ENCODE data around the gene AGAP1.

The AGAP1 gene

GRCh38 chr2:235723371-235723770 lies 229.5 kb downstream of the AGAP1 start:
- no peak for DNase-seq

DNA sequence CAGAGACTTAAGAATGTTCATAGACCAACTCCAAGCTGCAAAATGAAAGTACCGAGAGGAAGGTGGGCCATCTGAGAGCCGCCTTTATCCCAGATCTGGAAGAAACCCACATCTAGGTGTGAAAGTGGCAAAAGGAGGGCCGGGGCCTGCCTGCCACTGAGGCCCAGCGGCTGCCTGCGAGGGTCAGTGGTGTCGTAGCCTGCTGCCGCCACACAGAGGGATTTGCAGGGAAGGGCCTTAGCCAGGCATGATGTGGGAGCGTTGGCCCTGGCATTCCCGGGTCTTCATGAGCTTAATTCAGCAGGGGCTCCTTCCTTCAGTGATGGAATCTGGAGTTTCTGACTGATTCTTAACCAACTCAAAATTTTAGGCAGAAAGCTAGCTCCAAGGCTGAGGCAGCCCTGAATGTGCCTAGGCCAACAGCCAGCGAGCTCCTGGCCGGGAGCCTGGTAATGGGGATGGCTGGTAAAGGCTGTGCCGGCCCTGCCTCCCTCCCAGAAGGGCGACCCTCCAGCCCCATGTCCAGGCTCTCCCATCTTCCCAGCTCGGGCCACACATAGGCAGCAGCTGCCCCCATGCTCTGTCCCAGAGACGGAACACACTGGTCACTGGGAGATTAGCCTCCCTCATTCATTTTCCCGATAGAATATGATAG lies 230.1 kb downstream of the AGAP1 start:
- no peak for DNase-seq

DNA sequence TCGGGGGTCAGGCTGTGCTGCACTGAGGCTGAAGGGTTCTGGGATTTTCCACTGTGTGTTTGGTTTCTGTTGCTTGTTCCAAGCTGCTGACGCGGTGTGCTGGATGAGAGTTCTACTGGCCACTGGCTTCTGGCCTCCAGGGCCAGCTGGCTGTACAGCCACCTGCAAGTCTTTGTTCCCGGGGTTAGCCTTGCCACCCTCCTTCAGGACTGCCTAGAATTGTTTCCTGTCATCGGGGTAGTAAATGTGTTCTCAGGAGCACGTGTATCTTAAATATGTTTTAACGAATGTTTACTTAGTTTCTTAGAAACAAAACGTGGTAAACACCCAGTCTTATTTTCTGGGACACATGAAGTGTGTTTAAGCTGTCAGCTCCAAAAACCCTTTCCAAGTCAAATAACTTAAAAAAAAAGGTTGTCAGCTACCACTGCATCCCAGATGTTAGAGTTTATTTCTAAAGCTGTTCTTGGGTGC lies 231.2 kb downstream of the AGAP1 start:
- DNase-seq = no peak

DNA sequence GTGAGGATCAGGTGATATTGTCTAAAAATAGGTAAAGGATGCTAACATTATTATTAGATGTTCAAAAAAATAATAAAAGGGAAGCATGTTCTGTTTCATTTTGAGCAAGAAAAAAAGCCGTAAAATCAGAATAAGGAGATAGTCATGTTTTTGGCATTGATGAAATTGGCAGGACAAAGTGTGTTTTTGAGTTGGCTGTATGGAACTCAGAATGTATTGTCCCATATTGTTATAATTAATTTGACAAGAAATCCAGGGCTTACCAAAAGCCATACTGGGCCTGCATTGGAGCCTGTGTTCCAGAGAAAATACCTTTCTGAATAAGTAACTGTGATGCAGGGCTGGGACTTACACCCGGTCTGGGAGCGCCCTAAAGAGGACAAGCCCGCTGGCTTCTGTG lies 232.0 kb downstream of the AGAP1 start:
- DNase-seq = no peak

GRCh38 chr2:235726554-235726953 lies 232.7 kb downstream of the AGAP1 start:
- DNase-seq = no peak

DNA sequence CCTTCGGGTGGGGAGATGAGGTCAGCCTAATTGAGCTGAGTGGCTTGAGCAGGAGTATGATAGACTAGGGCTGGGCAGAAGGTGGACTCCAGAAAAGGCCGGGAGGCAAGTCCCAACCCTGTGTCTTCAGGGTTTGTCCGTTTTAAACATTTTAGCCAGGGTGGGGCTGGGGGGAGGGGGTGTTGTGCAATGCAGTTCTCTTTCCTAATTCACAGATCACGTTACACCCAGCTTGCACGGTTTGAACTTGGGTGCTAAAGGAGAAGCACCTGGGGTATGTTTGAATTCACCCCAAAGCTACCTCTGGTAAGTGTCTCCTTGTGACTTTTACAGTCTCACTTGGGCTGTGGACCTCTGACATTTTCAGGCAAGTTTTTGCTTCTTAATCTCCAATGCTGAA lies 233.3 kb downstream of the AGAP1 start:
- no peak for DNase-seq

- DNase-seq = no peak
Observed at GRCh38 chr2:235727891-235728799, 234.3 kb downstream of the AGAP1 start.

DNA sequence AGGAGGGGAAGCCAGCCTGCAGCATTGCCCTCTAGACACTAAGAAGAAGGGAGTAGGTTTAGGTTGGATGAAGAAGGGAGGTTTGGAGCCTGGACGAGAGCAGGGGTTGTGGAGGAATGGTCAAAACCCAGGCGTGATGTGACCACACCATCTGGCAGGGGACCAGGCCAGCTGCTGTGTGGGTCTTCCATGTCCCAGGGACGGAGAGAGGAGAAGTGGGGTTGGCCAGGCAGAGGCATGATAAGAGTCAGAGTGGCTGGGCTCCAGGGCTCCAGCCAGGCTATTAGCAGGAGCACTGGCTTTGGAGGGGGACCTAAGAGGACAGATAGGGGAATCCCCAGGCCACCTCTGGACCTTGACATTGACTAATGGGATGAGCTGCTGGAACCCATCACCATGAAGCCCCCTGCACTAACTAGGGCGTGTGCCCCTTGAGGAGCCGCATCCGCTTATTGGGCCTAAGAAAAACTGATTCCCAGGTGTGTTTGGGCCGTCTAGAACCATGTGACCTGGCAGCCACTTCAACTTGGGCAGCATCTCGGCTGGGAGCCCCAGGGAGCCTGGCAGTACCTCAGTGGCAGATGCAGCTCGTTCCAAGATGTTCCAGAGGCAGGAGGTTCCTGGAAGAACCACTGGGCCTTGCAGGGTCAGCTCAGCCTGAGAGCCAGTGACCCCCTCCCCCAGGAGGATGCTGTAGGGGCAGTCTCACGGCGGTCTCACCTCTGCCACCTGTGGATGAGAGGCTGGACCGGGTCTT lies 235.1 kb downstream of the AGAP1 start:
- DNase-seq = no peak

DNA sequence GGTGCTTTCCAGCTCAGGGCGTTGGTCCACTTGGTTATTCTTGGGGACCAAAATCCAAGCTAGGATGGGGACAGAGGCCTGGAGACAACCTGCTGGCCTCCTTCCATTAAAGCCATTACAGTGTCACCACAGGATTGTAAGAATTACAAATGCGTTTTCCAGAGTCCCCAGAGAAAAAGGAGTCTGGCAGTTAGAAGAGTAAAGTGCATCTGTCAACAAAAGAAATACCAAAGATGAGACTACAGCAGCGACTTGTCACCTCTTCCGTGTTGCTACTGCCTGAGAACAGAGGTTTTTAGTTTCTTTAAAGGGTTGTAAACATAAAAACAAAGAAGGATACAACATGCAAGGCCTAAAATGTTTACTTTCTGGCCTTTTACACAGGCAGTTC lies 235.7 kb downstream of the AGAP1 start:
- no peak for DNase-seq

DNA sequence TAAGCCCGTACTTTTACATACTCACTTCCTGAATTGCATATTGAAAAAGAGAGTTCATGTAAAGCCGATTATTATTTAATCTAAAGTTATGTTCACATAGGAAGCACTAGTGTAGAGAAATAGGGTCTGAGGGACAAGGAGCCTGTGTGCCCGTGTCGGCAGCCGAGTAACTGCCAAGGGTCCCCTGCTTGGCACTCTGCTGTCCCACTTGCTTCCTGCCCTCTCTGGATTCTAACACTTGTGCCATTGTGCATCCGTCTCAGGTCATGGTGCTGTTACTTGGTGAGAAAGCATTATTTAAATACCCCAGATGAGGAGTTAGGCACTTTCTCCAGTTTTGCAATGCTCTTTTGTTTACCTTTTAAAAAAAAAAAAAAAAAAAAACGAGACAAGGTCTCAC lies 236.3 kb downstream of the AGAP1 start:
- no peak for DNase-seq

GRCh38 chr2:235733761-235734160 lies 239.9 kb downstream of the AGAP1 start:
- DNase-seq = no peak

- no peak for DNase-seq
Observed at GRCh38 chr2:235734168-235734567, 240.3 kb downstream of the AGAP1 start.

- no peak for DNase-seq
Observed at GRCh38 chr2:235734688-235735231, 240.9 kb downstream of the AGAP1 start.

- no peak for DNase-seq
Observed at GRCh38 chr2:235737396-235737795, 243.6 kb downstream of the AGAP1 start.

DNA sequence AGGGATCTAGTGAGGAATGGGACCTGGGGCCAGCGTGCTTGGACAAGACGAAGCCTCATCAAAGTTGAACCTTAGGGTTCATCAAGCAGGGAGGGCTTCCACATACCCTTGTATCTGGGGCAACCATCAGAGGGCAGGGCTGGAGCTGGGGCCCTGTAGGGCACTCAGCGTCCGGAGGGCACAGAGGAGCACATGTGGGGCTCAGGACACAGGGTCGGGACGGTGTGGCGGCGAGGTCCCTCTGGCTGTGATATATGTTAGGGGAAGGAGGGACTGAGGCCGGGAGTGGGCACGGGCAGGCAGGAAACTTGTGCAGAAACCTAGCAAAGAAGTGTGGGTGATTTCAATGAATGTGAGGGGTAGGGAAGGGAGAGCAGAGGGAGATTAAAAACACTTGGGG lies 244.0 kb downstream of the AGAP1 start:
- no peak for DNase-seq

DNA sequence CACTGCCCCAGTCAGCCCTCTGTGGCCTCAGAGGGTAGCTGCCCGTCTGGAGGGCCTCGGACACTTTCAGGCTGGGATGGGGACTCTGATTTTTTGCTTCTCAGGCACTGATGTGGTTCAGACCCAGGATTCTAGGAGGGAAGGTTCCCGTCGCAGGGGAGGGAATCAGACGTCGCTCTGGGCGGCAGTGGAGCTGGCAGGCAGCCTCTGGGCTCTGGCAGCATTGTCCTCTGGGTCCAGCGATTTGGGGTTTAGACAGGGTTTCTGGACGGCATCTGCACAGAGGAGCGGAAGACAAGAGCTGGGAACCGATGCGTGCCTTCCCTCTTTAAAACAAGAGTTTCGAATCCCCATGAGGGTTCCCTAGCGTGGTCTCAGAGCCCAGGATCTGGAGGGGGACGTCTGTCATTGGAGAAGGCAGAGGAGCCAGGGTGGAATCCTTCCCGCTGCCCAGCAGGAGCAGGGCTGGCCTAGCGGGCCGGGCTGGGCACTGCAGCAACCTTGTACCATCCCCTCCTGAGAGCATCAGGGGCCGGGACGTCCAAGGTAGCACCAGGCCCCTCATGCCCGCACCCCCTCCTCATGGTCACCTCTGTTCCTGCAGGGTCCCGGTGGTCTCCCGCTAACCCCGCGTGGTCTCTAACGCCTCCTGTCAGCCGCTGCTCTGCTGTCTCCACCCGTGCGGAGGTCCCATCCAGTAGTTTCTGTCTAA lies 246.0 kb downstream of the AGAP1 start:
- no peak for DNase-seq

DNA sequence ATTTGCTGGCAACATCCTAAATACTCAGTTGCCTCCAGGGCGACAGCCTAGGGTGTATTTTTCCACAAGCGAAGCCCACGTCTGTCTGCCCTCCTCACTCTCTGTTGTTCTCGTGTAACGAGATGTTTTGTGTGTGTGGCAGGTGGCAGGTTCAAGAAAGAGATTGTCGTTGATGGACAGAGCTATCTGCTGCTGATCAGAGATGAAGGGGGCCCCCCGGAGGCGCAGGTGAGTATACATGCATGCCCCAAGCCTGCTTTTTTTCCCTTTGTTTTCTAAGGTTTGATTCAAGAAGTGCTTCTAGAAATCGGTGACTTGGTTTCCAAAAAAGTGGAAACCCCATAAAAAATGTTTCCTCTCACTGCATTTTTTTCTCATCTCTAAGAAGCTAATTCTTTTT lies 247.0 kb downstream of the AGAP1 start:
- no peak for DNase-seq

DNA sequence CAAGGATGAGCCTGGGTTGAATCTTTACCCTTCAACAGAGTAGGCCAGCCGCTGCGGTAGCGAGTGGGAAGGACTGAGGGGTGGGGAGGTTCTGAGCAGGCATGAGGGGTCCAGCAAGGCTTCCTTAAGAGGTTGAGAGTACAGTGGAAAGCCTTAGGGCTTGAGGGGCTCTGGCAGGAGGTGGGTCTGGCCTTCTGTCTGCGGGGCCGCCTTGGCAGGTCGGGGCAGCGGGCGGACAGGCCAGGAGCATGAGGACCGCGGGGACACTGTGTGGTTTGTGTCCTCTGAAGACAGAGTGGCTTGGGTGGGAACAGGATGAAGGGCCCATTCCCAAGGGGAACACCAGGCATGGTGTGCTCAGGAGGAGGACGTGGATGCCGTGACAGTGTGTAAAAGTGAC lies 250.3 kb downstream of the AGAP1 start:
- no peak for DNase-seq

- no peak for DNase-seq
Observed at GRCh38 chr2:235745597-235745996, 251.8 kb downstream of the AGAP1 start.

DNA sequence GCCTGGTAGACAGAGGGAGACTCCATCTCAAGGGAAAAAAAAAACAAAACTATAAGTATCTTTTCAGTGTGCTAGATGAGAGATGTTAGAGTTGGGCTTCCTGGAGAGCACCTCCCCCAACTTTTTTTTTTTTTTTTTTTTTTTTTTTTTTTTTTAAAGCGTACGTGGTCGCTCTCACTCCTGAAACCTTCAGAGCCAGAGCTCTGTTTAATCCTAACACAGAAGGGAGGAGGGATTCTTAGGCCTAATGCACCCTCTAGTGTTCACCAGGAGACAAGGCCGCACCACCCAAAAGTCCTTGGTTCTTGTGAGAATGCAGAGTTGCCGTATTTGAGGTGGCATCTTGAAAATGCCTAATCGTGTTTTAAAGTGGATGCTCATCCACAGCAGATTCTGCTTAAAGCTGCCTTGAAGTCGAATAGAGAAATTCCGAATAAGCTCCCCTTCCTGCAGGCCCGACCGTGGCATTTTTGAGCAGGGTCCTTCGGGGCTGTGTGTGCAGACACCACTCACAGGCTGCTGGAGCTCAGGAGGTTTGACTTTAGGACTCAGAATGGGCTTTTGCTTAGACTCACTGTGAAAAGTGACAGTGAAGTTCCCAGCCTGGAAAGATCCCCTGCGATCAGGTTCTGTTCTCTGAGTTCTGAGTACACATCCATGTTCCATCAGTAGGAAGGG lies 252.6 kb downstream of the AGAP1 start:
- DNase-seq = peak; percentile 21

- DNase-seq = no peak
Observed at GRCh38 chr2:235747001-235747785, 253.3 kb downstream of the AGAP1 start.
